Measurements from ENCODE around the gene SLC27A5. TPM values are rescaled to one million over a fixed set of nuclear protein-coding genes. Genes with fewer than 3 reads are reported as not detected.

The SLC27A5 gene
- total and polyA plus RNA-seq, 2 of the 4 experiments (the other 2 are of a cell fraction): 7.7 to 11.2 TPM

DNA sequence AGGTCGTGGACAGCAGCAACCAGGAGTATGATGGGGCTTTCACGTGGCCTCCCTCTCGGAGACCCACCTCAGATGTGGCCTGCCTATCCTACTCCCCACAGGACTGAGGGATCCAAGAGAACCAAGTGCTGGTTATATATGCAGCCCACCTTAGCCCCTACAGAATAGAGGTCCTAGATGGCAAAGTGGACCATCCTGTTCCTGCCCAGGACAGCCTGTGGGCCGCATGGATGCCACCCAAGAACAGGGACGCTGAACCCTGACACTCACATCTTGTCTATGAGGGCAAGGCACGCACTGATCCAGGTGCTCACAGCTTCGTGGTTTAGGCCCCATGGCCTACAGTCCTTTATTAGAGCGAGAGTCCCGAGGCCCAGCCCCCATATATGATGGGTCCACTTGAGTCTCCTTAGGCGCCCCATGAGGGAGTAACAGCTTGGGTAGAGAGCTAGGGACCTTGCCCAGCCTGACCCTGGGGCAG, 1.5 kb upstream of the SLC27A5 start (continued):
- no peak for TF ChIP-seq MAZ (IDR thresholded peaks at IDR 0.05; ENCODE audit: borderline replicate concordance, low read depth, low read length)
- TF ChIP-seq SMC3 (IDR thresholded peaks at IDR 0.05; ENCODE audit: low read depth, low read length): no peak
- TF ChIP-seq, protein P1, sequence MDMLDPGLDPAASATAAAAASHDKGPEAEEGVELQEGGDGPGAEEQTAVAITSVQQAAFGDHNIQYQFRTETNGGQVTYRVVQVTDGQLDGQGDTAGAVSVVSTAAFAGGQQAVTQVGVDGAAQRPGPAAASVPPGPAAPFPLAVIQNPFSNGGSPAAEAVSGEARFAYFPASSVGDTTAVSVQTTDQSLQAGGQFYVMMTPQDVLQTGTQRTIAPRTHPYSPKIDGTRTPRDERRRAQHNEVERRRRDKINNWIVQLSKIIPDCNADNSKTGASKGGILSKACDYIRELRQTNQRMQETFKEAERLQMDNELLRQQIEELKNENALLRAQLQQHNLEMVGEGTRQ (IDR thresholded peaks at IDR 0.05; ENCODE audit: low read depth, low read length): no peak

DNA sequence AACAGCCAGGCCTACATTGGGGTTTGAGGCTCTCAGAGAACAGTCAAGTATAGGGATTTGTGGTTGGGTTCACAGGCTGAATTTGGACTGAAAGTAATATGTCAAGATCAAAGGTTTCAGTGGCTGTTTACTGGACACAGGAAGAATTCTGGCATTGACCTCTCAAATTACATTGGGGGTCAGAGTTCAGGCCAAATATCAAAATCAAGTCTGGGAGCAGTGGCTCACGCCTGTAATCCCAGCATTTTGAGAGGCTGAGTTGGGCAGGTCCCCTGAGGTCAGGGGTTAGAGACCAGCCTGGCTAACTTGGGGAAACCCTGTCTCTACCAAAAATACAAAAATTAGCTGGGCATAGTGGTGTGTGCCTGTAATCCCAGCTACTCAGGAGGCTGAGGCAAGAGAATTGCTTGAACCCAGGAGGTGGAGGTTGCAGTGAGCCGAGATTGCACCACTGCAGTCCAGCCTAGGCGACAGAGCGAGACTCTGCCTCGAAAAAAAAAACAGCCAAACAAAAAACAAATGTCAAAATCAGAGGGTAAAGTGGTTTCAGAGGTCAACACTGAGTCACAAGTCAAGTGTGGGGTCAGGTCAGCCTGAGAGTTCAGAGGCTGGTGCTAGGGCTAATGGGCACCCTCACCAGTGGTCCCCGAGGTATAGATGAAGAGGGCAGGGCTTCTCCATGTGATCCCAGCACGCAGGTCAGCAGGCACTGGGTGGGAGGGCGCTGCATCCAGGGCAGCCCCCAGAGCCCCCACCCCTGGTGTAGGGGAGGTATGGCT, 1.5 kb downstream of the SLC27A5 start:
- peaks cover 2% of the 10 kb centered on the region; the same call in 1 of the 2 replicates for H3K9me3 ChIP-seq (ENCODE audit: control insufficient read depth, insufficient read depth, low read length)
- in situ Hi-C loops (cut with MboI; ENCODE audit: low sequenced_read_pairs): no loop called here
- H3K79me1 ChIP-seq (ENCODE audit: low read depth in 1 of 2, low read length in 2 of 2): peaks cover 4 to 30% of the 10 kb centered on the region in 2 experiments; a peak in 3 of 4 replicates
- intact Hi-C loops (cut with micrococcal nuclease): no loop called here
- H3K4me1 ChIP-seq (ENCODE audit: control insufficient read depth, insufficient read depth, low read length): no peaks in the 10 kb centered on the region
- WGBS, 2 experiments (ENCODE audit: extremely low coverage in 2 of 2, insufficient read length in 1 of 2): no CpG with 5 or more reads among the region's 8 CpGs
- H3K4ac ChIP-seq (ENCODE audit: low read depth, low read length): no peak overlapping the region
- no peak overlapping the region for H2BK5ac ChIP-seq (ENCODE audit: low read depth, low read length, poor library complexity, severe bottlenecking)
- TF ChIP-seq BHLHE40 (IDR thresholded peaks at IDR 0.05; ENCODE audit: low read depth, low read length) (no peak), MXI1 (IDR thresholded peaks at IDR 0.05; ENCODE audit: borderline replicate concordance, low read depth, low read length) (no peak), MAFK (IDR thresholded peaks at IDR 0.05; ENCODE audit: low read depth, low read length) (no peak)
- H2BK15ac ChIP-seq (ENCODE audit: low read depth, low read length): no peak overlapping the region
- H4K20me1 ChIP-seq (ENCODE audit: insufficient read depth, low read length): no peaks in the 10 kb centered on the region
- no peak overlapping the region for H3K9ac ChIP-seq (ENCODE audit: low read depth, low read length)
- no peak overlapping the region for H2AK5ac ChIP-seq (ENCODE audit: low read depth, low read length)
- dilution Hi-C loops (cut with HindIII; ENCODE audit: low sequenced_read_pairs, unreplicated experiment): no loop called here
- H2AK9ac ChIP-seq (replicated peaks; ENCODE audit: low read depth, low read length, poor library complexity): peak overlapping the region; percentile 55
- no peaks in the 10 kb centered on the region for H3K27me3 ChIP-seq (ENCODE audit: control insufficient read depth, insufficient read depth, low read length)
- no peak overlapping the region for H3K23ac ChIP-seq (ENCODE audit: low read depth, low read length)
- H4K8ac ChIP-seq (ENCODE audit: low read depth in 2 of 2, low read length in 2 of 2): no peak overlapping the region
- ChIA-PET POLR2A (ENCODE audit: unreplicated experiment) (no interaction called here), CTCF (no interaction called here)
- peaks cover 4% of the 10 kb centered on the region; the same call in 1 of the 2 replicates for H3K36me3 ChIP-seq (ENCODE audit: control insufficient read depth, insufficient read depth, low read length)
- BruUV-seq (replicated peaks): no TSS peak
- no peak overlapping the region for H4K5ac ChIP-seq (ENCODE audit: low read depth, low read length)
- H3K27ac ChIP-seq (ENCODE audit: insufficient read depth, low read length): no peak overlapping the region
- ATAC-seq (ENCODE audit: low read depth): no peak
- H2BK120ac ChIP-seq (ENCODE audit: low read depth, low read length): no peak overlapping the region
- H3K18ac ChIP-seq (ENCODE audit: low read depth, low read length): no peak overlapping the region
- no peak overlapping the region for H2BK20ac ChIP-seq (ENCODE audit: low read depth, low read length)
- H3K4me2 ChIP-seq (ENCODE audit: low read depth, low read length): no peak overlapping the region
- no peaks in the 10 kb centered on the region for H3K9me1 ChIP-seq (ENCODE audit: insufficient read depth, low read length)
- no peak overlapping the region for H2AFZ ChIP-seq (replicated peaks; ENCODE audit: low read length, poor library complexity)
- no peak for DNase-seq
- H3K4me3 ChIP-seq (ENCODE audit: insufficient read depth, low read depth, low read length): no peak overlapping the region
- H3K56ac ChIP-seq (ENCODE audit: extremely low read depth, insufficient read depth, low read length): no peak overlapping the region
- H3K14ac ChIP-seq (replicated peaks; ENCODE audit: low read depth, low read length): no peak overlapping the region
- no peak overlapping the region for H4K91ac ChIP-seq (ENCODE audit: insufficient read depth, low read depth, low read length)
